HG03108 (cell line): ENCODE results near the gene NCOA1.
"Not testable (repeated sequence)": the region's sequence is repeated elsewhere in the genome, so short reads cannot be mapped to it uniquely, and the experiment has no call there.

Source experiments
- ATAC-seq: cut with Tn5 transposase; IDR thresholded peaks from one replicate; pipeline ENCODE4 v1.9.1; 2021; ENCODE audit warnings: moderate library complexity; ENCODE audit not compliant: unreplicated experiment

NCOA1 gene

GRCh38 chr2:24473626-24474025 is 17.4 kb upstream of the NCOA1 start:
- no peak for ATAC-seq

GRCh38 chr2:24474053-24474452 is 17.0 kb upstream of the NCOA1 start:
- no peak for ATAC-seq

GRCh38 chr2:24477229-24477628 is 13.8 kb upstream of the NCOA1 start:
- no peak for ATAC-seq

GRCh38 chr2:24478243-24478642 is 12.8 kb upstream of the NCOA1 start:
- no peak for ATAC-seq

GRCh38 chr2:24480245-24480644 is 10.8 kb upstream of the NCOA1 start:
- no peak for ATAC-seq

- no peak for ATAC-seq
These were observed 8.6 kb upstream of the NCOA1 start for GRCh38 chr2:24482251-24482971.

GRCh38 chr2:24482972-24483300 is 8.1 kb upstream of the NCOA1 start:
- no peak for ATAC-seq

- not testable (repeated sequence) for ATAC-seq
These were observed 6.4 kb upstream of the NCOA1 start for GRCh38 chr2:24484677-24485076.

GRCh38 chr2:24485197-24485596 is 5.9 kb upstream of the NCOA1 start:
- no peak for ATAC-seq

- no peak for ATAC-seq
These were observed 4.3 kb upstream of the NCOA1 start for GRCh38 chr2:24486636-24487205.

GRCh38 chr2:24489465-24490180 is 1.4 kb upstream of the NCOA1 start:
- ATAC-seq: no peak

GRCh38 chr2:24490181-24490689 is 819 bp upstream of the NCOA1 start:
- ATAC-seq: no peak

GRCh38 chr2:24491542-24492420 is 727 bp downstream of the NCOA1 start:
- ATAC-seq: peak; percentile 29

- no peak for ATAC-seq
These were observed 1.6 kb downstream of the NCOA1 start for GRCh38 chr2:24492421-24493279.

- no peak for ATAC-seq
These were observed 2.7 kb downstream of the NCOA1 start for GRCh38 chr2:24493713-24494112.

GRCh38 chr2:24494410-24494809 is 3.4 kb downstream of the NCOA1 start:
- no peak for ATAC-seq

- ATAC-seq: no peak
These were observed 4.4 kb downstream of the NCOA1 start for GRCh38 chr2:24495451-24495850.

GRCh38 chr2:24496959-24497358 is 5.9 kb downstream of the NCOA1 start:
- ATAC-seq: no peak

GRCh38 chr2:24497685-24498084 is 6.6 kb downstream of the NCOA1 start:
- ATAC-seq: no peak

- ATAC-seq: no peak
These were observed 7.1 kb downstream of the NCOA1 start for GRCh38 chr2:24498121-24498520.
